ENCODE results near the gene PIGV. TPM values are rescaled to one million over a fixed set of nuclear protein-coding genes. Genes with fewer than 3 reads are reported as not detected.
A peak's percentile ranks its signal among the peaks of the same experiment; 100 is the strongest.
"Not testable (repeated sequence)": the region's sequence is repeated elsewhere in the genome, so short reads cannot be mapped to it uniquely, and the experiment has no call there.

PIGV gene
- total RNA-seq, 4 donors from 2014 or later = 11.8 to 15.2 (median 13.7) TPM

DNA sequence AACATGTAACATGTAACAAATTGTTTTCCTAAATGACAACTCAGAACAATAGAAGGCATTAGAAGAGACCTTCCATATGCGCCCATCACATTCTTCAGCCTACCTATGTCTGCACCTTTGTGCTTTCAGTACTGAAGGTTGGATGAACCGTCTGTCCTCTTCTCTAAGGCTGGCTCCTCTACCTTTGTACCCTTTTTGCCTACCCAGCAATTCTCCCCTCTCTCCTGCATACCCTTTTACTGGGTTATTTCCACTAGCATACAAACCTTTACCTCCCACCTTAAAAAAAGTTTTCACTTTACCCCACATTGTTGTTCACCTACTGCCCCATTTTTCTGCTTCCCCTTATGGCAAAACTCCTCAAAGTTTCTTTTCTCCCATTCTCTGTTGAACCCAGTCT, 5.2 kb downstream of the PIGV start:
- WGBS = 91% methylated on average over 2 of the region's 2 CpGs
- Histone ChIP-seq H3K4me1 (peaks cover 8 to 32% (median 15%) of the 10 kb centered on the region in 4 donors), H3K9me3 (no peaks in the 10 kb centered on the region), H3K27ac (replicated peaks in 1 of 4) (no peak overlapping the region), H3K27me3 (no peaks in the 10 kb centered on the region), H3K4me3 (no peak overlapping the region), H3K36me3 (peaks cover 12 to 54% (median 27%) of the 10 kb centered on the region in 4 donors)
- intact Hi-C loops (cut with DNase I) = loop anchor here (5.0 kb wide), 1 partner anchor 291 kb away; no protein-coding TSS in a partner anchor
- DNase-seq (ENCODE audit: extremely low spot score) = no peak
- TF ChIP-seq, protein P1, sequence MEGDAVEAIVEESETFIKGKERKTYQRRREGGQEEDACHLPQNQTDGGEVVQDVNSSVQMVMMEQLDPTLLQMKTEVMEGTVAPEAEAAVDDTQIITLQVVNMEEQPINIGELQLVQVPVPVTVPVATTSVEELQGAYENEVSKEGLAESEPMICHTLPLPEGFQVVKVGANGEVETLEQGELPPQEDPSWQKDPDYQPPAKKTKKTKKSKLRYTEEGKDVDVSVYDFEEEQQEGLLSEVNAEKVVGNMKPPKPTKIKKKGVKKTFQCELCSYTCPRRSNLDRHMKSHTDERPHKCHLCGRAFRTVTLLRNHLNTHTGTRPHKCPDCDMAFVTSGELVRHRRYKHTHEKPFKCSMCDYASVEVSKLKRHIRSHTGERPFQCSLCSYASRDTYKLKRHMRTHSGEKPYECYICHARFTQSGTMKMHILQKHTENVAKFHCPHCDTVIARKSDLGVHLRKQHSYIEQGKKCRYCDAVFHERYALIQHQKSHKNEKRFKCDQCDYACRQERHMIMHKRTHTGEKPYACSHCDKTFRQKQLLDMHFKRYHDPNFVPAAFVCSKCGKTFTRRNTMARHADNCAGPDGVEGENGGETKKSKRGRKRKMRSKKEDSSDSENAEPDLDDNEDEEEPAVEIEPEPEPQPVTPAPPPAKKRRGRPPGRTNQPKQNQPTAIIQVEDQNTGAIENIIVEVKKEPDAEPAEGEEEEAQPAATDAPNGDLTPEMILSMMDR (IDR thresholded peaks at IDR 0.05) = no peak
- no peak for TF ChIP-seq POLR2AphosphoS5 (IDR thresholded peaks at IDR 0.05)
- no peak for TF ChIP-seq EP300 (IDR thresholded peaks at IDR 0.05)
- TF ChIP-seq POLR2A (IDR thresholded peaks at IDR 0.05; ENCODE audit: low read depth) = no peak

GRCh38 chr1:26794391-26794790, 6.6 kb downstream of the PIGV start:
- no peak overlapping the region for H3K4me3 ChIP-seq
- H3K4me1 ChIP-seq = peaks cover 16 to 33% (median 20%) of the 10 kb centered on the region in 4 donors
- no peak overlapping the region for H3K27ac ChIP-seq (replicated peaks in 1 of 4)
- no peaks in the 10 kb centered on the region for H3K27me3 ChIP-seq
- DNase-seq (ENCODE audit: extremely low spot score) = no peak
- WGBS = 88% methylated on average over 5 of the region's 5 CpGs
- H3K36me3 ChIP-seq = peaks cover 12 to 54% (median 27%) of the 10 kb centered on the region in 4 donors
- intact Hi-C loops (cut with DNase I) = loop anchor here (5.0 kb wide), 1 partner anchor 292 kb away; no protein-coding TSS in a partner anchor
- no peaks in the 10 kb centered on the region for H3K9me3 ChIP-seq
- TF ChIP-seq, protein P1 (IDR thresholded peaks at IDR 0.05) = no peak
- no peak for TF ChIP-seq POLR2A (IDR thresholded peaks at IDR 0.05; ENCODE audit: low read depth)
- no peak for TF ChIP-seq POLR2AphosphoS5 (IDR thresholded peaks at IDR 0.05)
- no peak for TF ChIP-seq EP300 (IDR thresholded peaks at IDR 0.05)

GRCh38 chr1:26797627-26798026, 9.9 kb downstream of the PIGV start:
- H3K27me3 ChIP-seq = no peaks in the 10 kb centered on the region
- H3K4me1 ChIP-seq = peaks cover 27 to 37% (median 34%) of the 10 kb centered on the region in 4 donors
- intact Hi-C loops (cut with DNase I) = no loop called here
- H3K36me3 ChIP-seq = peaks cover 12 to 43% (median 27%) of the 10 kb centered on the region in 4 donors
- 76% methylated on average over 2 of the region's 2 CpGs for WGBS
- DNase-seq (ENCODE audit: extremely low spot score) = no peak
- no peaks in the 10 kb centered on the region for H3K9me3 ChIP-seq
- no peak overlapping the region for H3K4me3 ChIP-seq
- no peak for TF ChIP-seq POLR2AphosphoS5 (IDR thresholded peaks at IDR 0.05)
- no peak for TF ChIP-seq POLR2A (IDR thresholded peaks at IDR 0.05; ENCODE audit: low read depth)
- TF ChIP-seq, protein P1 (IDR thresholded peaks at IDR 0.05) = no peak
- no peak for TF ChIP-seq EP300 (IDR thresholded peaks at IDR 0.05)
- H3K27ac ChIP-seq (replicated peaks in 1 of 4) = peak overlapping the region in 1 of 4 donors; percentile 11

- TF ChIP-seq, protein P1 (IDR thresholded peaks at IDR 0.05) = no peak
- peak; percentile 65 to 70 for TF ChIP-seq POLR2AphosphoS5 (IDR thresholded peaks at IDR 0.05)
- Histone ChIP-seq H3K4me1 (peaks cover 27 to 37% (median 34%) of the 10 kb centered on the region in 4 donors), H3K27me3 (no peaks in the 10 kb centered on the region), H3K4me3 (peak overlapping the region in 2 of 4 donors; percentile 3 to 24), H3K36me3 (peaks cover 6 to 25% (median 13%) of the 10 kb centered on the region in 4 donors), H3K27ac (replicated peaks in 1 of 4) (peak overlapping the region; percentile 70 to 81 (median 76)), H3K9me3 (no peaks in the 10 kb centered on the region)
- intact Hi-C loops (cut with DNase I) = no loop called here
- 35% methylated on average over 4 of the region's 5 CpGs for WGBS
- no peak for DNase-seq (ENCODE audit: extremely low spot score)
Observed at GRCh38 chr1:26799479-26800142, 11.9 kb downstream of the PIGV start.

DNA sequence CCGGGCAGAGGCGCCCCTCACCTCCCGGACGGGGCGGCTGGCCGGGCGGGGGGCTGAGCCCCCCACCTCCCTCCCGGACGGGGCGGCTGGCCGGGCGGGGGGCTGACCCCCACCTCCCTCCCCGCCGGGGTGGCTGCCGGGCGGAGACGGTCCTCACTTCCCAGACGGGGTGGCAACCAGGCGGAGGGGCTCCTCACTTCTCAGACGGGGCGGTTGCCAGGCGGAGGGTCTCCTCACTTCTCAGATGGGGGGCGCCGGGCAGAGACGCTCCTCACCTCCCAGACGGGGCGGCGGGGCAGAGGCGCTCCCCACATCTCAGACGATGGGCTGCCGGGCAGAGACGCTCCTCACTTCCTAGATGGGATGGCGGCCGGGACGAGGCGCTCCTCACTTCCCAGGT, 16.2 kb downstream of the PIGV start:
- H3K27ac ChIP-seq (replicated peaks in 1 of 4); H3K36me3 ChIP-seq; DNase-seq (ENCODE audit: extremely low spot score); H3K9me3 ChIP-seq; H3K4me3 ChIP-seq; intact Hi-C loops (cut with DNase I); H3K27me3 ChIP-seq: not testable (repeated sequence)
- 99% methylated on average over 14 of the region's 36 CpGs for WGBS
- peaks cover 21 to 25% (median 23%) of the 10 kb centered on the region in 4 donors for H3K4me1 ChIP-seq

Data from esophagus muscularis mucosa (tissue), 4 donors.